Sigmoid colon (tissue), 7 donors: ENCODE data around the gene CPN2. TPM values are rescaled to one million over a fixed set of nuclear protein-coding genes. Genes with fewer than 3 reads are reported as not detected.

Experiments
- DNase-seq: peaks from one replicate; pipeline ENCODE4 v3.0.0-alpha.2; 2019
- H3K27ac ChIP-seq, 4 donors: fragments of 200-600 bp; sonication (generic); one replicate each; pipeline ENCODE4 v1.5.1; 2016 to 2019; ENCODE audit warnings: mild to moderate bottlenecking in 1 of 4
- H3K27me3 ChIP-seq, 3 donors: fragments of 200-600 bp; sonication (generic); one replicate each; pipeline ENCODE4 v1.5.1; 2019; ENCODE audit warnings: mild to moderate bottlenecking in 1 of 3
- H3K36me3 ChIP-seq, 4 donors: fragments of 200-600 bp; sonication (generic); one replicate each; pipeline ENCODE4 v1.5.1; 2016 to 2019
- H3K4me1 ChIP-seq, 4 donors: fragments of 200-600 bp; sonication (generic); one replicate each; pipeline ENCODE4 v1.5.1; 2017 to 2019
- H3K4me3 ChIP-seq, 4 donors: fragments of 200-600 bp; sonication (generic); one replicate each; pipeline ENCODE4 v1.5.1; 2017 to 2019; ENCODE audit warnings: mild to moderate bottlenecking in 2 of 4, moderate library complexity in 1 of 4
- H3K9me3 ChIP-seq, 4 donors: fragments of 200-600 bp in 3 of 4; sonication (generic) in 3 of 4; one replicate each; pipeline versions ENCODE4 v1.5.1 to v1.6.1; 2013 to 2019
- EP300 ChIP-seq, 4 donors: sonication (generic); formaldehyde crosslinking; IDR thresholded peaks; one replicate each; pipeline ENCODE4 v1.6.1; 2017; ENCODE audit warnings: antibody characterized with exemption in 4 of 4
- POLR2A ChIP-seq, 2 donors: fragments of 450-650 bp; IDR thresholded peaks; one replicate each; pipeline ENCODE4 v1.6.1; 2016; ENCODE audit warnings: antibody characterized with exemption in 2 of 2, mild to moderate bottlenecking in 2 of 2, moderate library complexity in 2 of 2
- POLR2AphosphoS5 ChIP-seq, 4 donors: sonication (generic); formaldehyde crosslinking; IDR thresholded peaks; one replicate each; pipeline ENCODE4 v1.6.1; 2017; ENCODE audit warnings: antibody characterized with exemption in 4 of 4
- WGBS, 2 donors: extraction: QIAGEN DNeasy Blood & Tissue Kit; methylation state at CpG; one replicate each; pipeline ENCODE4 v1.1.7; 2013; 5-methylcytosine and 5-hydroxymethylcytosine counted together
- intact Hi-C: fragments of 100-400 bp; cut with DNase I; formaldehyde crosslinking; loops from one replicate; pipeline ENCODE4 v1.15.1; 2023
- polyA plus RNA-seq, 3 donors: library from polyadenylated mRNA; stranded (reverse); fragments of 200-250 nt; gene quantifications; one replicate each; pipeline ENCODE4 v1.2.3, GENCODE V29; 2013
- total RNA-seq, 4 donors: library from RNA; depleted of rRNA; stranded (reverse); fragments of >200 nt; gene quantifications; one replicate each; pipeline ENCODE4 v1.1.0, GENCODE V29; 2016
- TF ChIP-seq, protein P1 (sequence below), 4 experiments: fragments of 450-650 bp in 3 of 4; fragments of 200-600 bp in 1 of 4; IDR thresholded peaks; one replicate each; pipeline ENCODE4 v1.5.1; 2016 to 2019; ENCODE audit warnings: antibody characterized with exemption in 4 of 4, mild to moderate bottlenecking in 3 of 4, moderate library complexity in 2 of 4
- donor health status: healthy with polysubstance abuse.
- donor health status: Bipolar disorder and iron deficiency.
- donor health status: healthy.

The CPN2 gene
- total and polyA plus RNA-seq, 7 donors: 0.01 TPM; not detected in 6

DNA sequence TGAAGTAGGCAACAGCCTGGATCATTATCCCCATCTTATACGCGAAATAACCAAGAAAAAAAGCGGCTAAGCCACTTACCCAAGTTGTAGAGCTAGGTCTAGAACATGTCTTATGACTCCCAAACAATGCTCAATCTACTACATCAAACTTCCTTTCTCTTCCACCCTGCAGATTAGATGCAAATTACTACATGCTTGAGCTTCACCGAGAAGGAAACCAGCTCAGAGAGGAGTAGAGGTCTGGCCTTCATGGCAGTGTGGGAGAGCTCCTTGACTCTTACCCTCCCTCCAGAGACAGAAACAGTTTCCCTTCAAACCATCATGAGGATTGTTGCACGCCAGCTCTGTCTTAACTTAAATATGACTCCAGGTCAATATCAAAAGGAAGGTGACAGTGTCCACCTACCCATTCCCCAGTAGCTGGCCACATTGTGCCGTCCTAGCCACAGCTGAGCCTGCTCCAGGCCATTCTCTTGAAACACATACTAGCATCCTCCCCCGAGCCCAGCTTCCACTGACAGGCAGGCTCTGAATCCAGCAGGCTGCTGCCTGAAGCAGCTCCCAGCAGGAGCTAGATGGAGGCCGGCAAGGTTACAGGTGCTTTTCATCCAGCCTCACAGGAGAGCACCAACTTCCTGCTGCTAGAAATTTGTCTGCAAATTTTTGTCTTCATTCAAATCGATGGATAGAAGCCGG lies 56.8 kb downstream of the CPN2 start:
- H3K27me3 ChIP-seq: no peaks in the 10 kb centered on the region
- intact Hi-C loops: no loop called here
- no peaks in the 10 kb centered on the region for H3K36me3 ChIP-seq
- TF ChIP-seq, protein P1, sequence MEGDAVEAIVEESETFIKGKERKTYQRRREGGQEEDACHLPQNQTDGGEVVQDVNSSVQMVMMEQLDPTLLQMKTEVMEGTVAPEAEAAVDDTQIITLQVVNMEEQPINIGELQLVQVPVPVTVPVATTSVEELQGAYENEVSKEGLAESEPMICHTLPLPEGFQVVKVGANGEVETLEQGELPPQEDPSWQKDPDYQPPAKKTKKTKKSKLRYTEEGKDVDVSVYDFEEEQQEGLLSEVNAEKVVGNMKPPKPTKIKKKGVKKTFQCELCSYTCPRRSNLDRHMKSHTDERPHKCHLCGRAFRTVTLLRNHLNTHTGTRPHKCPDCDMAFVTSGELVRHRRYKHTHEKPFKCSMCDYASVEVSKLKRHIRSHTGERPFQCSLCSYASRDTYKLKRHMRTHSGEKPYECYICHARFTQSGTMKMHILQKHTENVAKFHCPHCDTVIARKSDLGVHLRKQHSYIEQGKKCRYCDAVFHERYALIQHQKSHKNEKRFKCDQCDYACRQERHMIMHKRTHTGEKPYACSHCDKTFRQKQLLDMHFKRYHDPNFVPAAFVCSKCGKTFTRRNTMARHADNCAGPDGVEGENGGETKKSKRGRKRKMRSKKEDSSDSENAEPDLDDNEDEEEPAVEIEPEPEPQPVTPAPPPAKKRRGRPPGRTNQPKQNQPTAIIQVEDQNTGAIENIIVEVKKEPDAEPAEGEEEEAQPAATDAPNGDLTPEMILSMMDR (IDR thresholded peaks at IDR 0.05): no peak
- TF ChIP-seq EP300 (IDR thresholded peaks at IDR 0.05) (no peak), POLR2A (IDR thresholded peaks at IDR 0.05) (no peak)
- 91 to 92% methylated on average over 10 of the region's 10 CpGs for WGBS, 2 donors
- no peak overlapping the region for H3K27ac ChIP-seq
- no peak overlapping the region for H3K4me3 ChIP-seq
- H3K9me3 ChIP-seq: no peaks in the 10 kb centered on the region
- peaks cover 0 to 15% (median 14%) of the 10 kb centered on the region in 4 donors for H3K4me1 ChIP-seq
- DNase-seq: peak; percentile 55

DNA sequence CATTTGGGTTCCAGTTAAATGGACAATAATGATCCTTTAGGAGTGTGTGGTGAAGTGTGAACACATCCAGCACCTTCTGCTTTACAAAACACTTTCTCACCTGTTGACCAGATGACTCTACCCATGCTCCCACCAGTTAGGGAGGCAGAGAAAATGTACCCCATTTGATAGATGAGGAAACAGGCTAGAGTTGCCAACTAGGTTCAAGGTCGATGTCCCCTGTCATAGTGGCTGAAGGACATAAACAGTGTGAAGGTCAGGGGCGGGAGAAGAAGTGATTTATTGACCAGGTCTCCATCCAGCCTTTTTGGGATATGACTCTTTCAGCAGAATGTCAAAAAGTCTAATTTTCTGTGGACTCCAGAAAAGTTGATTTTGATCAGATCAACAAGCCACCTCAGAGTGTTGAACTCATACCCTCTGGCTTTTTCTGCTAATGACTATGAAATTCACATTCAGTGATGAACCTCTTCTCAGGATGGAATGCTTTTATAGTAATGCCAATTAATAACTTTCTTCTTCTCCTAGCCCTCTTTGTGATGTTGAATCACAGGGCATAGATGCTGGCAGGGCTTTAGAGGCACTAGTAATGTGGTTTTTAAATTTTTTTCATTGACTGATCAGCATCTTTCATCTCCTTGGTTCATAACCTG lies 57.5 kb downstream of the CPN2 start:
- Histone ChIP-seq H3K27ac (no peak overlapping the region), H3K27me3 (no peaks in the 10 kb centered on the region), H3K4me3 (no peak overlapping the region), H3K36me3 (no peaks in the 10 kb centered on the region), H3K4me1 (peaks cover 0 to 15% (median 14%) of the 10 kb centered on the region in 4 donors), H3K9me3 (no peaks in the 10 kb centered on the region)
- peak; percentile 22 for DNase-seq
- TF ChIP-seq POLR2A (IDR thresholded peaks at IDR 0.05) (no peak), EP300 (IDR thresholded peaks at IDR 0.05) (no peak), POLR2AphosphoS5 (IDR thresholded peaks at IDR 0.05) (no peak)
- TF ChIP-seq, protein P1 (IDR thresholded peaks at IDR 0.05): no peak
- intact Hi-C loops: no loop called here
- WGBS, 2 donors: 84 to 90% methylated on average over 2 of the region's 2 CpGs

DNA sequence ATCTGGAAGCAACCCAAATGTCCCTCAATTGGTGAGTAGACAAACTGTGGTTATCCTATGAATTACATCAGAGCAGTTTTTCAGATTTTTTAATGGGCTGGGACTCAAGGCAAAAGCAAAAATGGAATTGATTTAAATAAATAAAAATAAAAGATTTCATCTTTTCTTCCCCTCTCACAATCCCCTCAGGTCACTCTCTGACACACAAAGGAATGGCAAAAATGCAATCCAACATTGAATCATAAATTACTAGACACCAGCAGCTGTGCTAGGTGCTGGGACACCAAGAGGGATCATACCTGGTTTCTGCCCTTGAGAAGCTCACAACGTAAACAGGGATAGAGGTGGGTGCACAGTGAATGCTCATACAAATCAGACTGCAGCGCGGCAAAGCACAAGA lies 58.8 kb downstream of the CPN2 start:
- H3K36me3 ChIP-seq: no peaks in the 10 kb centered on the region
- H3K27me3 ChIP-seq: no peaks in the 10 kb centered on the region
- 97% methylated on average over 3 of the region's 3 CpGs for WGBS, 2 donors
- H3K27ac ChIP-seq: no peak overlapping the region
- H3K9me3 ChIP-seq: no peaks in the 10 kb centered on the region
- TF ChIP-seq POLR2AphosphoS5 (IDR thresholded peaks at IDR 0.05) (no peak), POLR2A (IDR thresholded peaks at IDR 0.05) (no peak), EP300 (IDR thresholded peaks at IDR 0.05) (no peak)
- TF ChIP-seq, protein P1 (IDR thresholded peaks at IDR 0.05): no peak
- peaks cover 0 to 15% (median 14%) of the 10 kb centered on the region in 4 donors for H3K4me1 ChIP-seq
- no peak for DNase-seq
- H3K4me3 ChIP-seq: no peak overlapping the region
- intact Hi-C loops: no loop called here

Other genes with a start within 250 kb of the CPN2 start
- 10 to 100 TPM; 17.4 to 35.0 (median 23.4) TPM for gene HES1, start 215.2 kb downstream of the CPN2 start, total RNA-seq
- gene HES1, start 215.2 kb downstream of the CPN2 start, polyA plus RNA-seq: 10 to 100 TPM; 24.0 to 47.4 (median 45.4) TPM
- under 1 TPM in 2 of 4 donors, not detected in 2; under 0.01 TPM for gene LRRC15, start 18.4 kb upstream of the CPN2 start, total RNA-seq
- under 1 TPM; under 0.01 to 0.23 (median 0.20) TPM for gene LRRC15, start 18.4 kb upstream of the CPN2 start, polyA plus RNA-seq
- gene GP5, start 47.9 kb upstream of the CPN2 start, total RNA-seq: under 1 TPM in 1 of 4 donors, not detected in 3; 0.14 TPM
- under 1 TPM in 1 of 3 donors, not detected in 2; 0.69 TPM for gene GP5, start 47.9 kb upstream of the CPN2 start, polyA plus RNA-seq
- 10 to 100 TPM; 50.4 to 82.7 (median 68.2) TPM for gene ATP13A3, start 135.7 kb upstream of the CPN2 start, total RNA-seq
- gene ATP13A3, start 135.7 kb upstream of the CPN2 start, polyA plus RNA-seq: 10 to 100 TPM; 10.9 to 20.6 (median 12.0) TPM